Skin of body (tissue), 2 donors: ENCODE data around the gene TMEM200A. TPM values are rescaled to one million over a fixed set of nuclear protein-coding genes. Genes with fewer than 3 reads are reported as not detected.
A peak's percentile ranks its signal among the peaks of the same experiment; 100 is the strongest.

Experiments used
- DNase-seq: peaks from one replicate; lab custom pipeline; 2025; lab: John Stamatoyannopoulos, UW
- total RNA-seq: library from RNA; depleted of rRNA; stranded (reverse); fragments of >200 nt; gene quantifications from one replicate; pipeline ENCODE4 v1.2.3, GENCODE V29; 2014

TMEM200A gene
- total RNA-seq, 1 donor from 2014 or later, result 9.3 TPM

DNA sequence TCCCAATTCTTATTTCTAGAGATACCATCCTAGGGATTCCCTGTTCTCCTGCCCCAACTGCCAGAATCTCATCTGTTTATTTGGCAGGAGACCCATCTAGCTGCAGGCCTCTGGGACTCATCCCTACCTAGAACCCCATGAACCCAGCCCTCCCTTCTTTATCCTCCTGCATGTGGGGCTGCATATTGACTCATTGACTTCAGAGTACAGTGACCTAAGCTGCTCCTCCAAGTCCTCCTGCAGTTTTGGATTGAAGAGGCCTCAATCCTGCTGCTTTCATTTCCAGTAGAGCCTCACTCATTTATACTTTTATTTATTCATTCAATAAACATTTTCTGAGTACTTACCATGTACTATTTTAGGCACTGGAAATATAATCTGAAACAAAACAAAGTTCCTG, 11.6 kb downstream of the TMEM200A start:
- DNase-seq, result no peak

DNA sequence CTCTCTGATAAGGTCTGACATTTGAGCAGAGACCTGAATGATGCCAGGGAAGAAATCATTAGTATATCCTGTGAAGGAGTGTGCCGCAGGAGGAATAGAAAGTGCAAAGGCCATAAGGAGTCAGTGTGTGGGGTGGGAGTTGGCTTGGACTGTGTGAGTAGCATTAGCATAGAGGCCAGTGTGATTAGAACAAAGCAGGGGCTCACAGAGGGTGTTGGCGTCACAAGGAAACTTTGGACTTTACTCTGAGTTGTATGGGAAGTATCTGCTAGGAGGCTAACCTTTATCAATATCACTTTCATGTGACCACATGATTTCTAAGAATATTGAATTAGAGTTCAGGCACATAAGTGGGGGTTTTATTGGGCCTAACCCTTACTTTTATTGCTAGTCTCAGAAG, 12.1 kb downstream of the TMEM200A start:
- DNase-seq, result no peak

DNA sequence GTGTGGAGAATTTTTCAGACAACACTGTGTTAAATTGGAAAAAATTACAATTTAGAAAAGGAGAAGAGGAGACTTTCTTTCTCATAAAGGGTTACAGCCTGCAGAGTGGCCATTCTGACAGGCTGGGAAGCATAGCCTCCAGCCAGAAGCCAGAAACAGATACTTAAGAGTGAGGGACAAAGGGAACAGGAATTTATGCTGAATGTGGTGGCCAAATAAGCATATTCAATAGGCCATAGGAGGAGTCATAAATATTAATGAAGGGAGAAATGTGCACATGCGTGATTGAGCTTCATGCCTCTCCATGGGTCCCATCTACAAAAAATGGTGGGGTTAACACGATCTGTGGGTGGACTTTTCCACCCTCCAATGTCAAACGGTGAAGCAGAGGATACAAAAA, 13.4 kb downstream of the TMEM200A start:
- DNase-seq, result no peak

DNA sequence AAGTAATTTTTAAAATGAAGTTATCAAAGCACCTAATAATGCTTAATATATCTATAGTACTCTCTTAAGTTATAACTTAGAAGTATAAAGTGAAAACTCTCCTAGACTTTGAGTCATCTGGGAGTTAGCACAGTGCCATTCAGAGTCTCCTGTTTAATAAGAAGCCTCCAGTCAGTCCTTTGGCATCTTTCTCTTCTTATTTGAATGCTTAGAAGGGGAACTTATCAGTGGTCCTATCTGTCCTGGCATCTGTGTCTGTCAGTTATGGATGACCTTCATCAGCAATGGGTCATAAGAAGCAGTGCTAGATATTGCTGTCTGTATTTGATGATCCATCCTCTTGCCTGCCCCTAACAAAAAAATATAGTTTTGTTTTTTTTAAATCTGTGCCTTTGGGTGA, 15.2 kb downstream of the TMEM200A start:
- DNase-seq, result no peak

DNA sequence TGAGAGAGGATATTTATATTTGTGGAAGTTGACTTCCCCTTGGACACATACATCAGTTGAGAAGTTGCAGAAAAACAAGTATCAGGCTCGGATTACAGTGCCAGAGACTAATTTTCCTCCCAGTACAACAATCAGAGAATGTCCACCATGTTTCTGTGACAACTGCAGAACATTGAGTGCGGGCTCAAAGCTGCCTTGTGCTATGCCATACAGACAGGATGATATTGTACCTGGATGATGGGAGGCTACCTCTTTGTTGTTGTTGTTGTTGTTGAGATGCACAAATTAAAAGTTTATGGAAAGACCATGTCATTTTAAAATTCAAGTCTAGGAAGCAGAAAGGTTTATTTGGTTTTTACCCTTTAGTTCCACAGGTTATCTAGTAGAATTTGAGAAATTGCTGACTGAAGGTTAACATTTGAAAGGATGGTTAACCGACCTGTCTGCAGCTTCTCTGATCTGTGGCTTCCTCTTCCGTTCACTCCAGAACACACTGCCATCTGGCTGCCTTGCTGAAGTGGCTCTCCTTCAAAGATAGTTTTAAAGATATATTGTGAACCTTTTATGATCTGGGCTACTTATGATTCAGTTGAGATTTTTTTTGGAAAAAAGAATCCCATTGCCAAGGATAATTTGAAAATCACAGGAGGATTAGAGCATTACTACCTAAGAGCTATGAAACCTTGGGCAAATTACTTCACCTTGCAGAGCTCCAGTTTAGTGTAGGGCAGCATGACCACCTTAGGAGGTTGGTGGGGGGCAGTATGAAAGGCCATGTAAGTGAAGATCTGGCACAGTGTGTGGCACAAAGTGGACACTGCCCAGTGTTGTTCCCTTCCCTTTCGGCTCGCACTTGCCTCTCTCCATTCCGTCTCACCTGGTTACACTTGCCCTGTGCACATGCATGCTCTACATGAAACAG, 15.9 kb downstream of the TMEM200A start:
- DNase-seq, result no peak

DNA sequence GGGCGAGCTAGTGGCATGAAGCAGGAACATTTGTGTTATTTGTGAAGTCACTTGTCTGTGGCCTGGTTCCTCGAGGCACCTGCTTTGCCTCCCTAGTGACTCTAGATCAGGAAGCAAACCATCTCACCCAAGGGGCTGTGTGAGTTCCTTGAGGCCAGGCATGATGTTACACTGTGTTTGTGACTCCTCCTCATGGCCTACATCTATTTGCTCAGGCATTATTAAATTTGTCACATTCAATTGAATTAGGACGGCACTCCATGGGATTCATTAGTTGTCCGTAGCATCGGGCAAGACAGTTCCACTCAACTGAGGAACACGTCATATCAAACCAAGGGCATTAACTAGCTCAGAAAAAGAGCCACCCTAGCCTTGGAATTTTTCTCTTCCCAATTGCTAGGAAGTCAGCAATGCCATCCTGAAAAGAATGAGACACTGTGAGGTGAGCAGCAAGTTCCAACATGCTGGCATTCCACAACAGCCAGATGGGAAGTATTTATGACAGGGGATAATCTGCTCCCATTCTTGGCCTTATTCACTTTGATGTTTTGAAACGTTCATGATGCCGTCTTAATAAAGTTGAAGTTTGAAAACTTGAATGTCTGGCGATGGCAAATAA, 17.2 kb downstream of the TMEM200A start:
- DNase-seq, result no peak

DNA sequence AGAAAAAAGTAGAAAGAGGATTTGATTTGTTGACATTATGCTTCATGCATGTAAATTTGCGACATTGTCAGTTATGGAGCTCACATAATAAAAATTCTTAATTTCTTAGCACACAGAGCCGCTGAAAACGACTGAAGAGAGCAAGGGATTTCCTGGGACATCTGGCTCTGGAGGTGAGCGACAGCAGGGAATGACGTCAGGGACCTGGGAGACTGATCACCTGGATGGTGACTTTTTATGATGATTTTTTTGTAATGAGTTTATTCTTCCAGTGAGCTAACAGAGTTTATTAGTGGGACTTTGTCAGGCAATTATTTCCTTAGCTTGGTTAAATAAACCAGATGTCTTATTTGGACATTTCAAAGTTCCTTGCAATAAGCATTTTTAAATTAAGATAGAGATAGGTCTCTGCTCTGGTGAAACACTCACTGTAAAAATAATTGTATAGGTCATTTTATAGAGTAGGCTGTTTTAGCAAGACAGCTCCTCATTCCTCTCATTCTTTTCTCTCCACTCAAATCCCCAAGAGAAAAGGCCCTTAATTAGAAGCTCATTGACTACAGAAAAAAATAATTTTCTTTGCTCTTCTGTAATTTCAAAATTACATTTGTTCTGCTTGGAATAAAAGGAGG, 19.4 kb downstream of the TMEM200A start:
- DNase-seq, result no peak

DNA sequence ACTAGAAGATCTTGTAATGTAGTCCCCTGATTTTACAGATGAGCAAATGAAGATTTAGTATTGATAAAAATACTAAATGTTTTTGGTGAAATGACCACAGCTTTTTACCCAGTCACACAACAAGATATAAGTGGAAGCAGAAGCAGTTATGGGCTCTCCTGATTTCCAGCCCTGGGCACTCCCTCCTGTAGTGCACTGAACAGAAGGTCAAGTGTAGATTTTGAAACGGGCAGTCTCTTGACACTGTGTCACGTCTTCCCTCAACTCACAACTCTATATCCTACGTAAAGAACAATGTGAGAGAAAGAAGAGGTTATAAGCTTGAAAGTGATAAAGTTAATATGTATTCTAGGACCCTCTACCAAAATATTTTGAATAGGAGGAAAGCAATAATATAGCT, 23.3 kb downstream of the TMEM200A start:
- no peak for DNase-seq

DNA sequence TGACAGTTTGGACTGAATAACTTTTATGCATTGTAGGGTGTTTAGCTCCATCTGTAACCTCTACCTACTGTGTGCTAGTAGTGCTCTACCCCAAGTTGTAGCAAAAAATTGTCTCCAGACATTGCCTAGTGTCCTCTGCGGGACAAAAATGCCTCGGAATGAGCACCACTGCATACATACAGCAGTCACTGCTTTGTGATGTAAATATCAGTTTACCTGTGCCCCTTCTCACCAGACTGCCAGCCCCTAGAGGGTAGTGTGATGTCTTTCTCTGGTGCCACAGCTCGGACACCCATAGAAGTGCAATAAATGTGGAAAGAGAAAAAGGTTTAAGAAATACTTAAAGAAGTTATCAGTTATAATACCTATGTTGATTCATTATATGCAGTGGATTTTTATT, 25.1 kb downstream of the TMEM200A start:
- no peak for DNase-seq

DNA sequence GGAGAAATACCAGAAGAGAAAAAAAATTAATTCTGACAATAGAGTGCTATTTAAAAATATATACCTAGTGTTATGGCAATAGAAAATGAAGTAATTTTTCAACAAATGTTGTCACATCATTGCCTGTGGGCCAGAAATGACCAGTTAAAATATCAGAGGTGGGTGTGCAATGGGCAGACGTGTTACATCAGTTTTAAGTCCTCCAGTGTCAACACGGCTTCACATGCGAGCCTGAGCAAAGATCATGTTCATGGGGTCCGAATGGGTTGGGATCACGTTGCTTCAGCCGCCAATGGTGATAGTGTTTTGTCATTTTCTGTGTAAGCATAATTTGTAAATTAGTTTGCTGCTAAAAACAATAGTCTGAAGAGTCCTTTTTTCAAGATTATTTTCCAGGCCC, 27.5 kb downstream of the TMEM200A start:
- no peak for DNase-seq

DNA sequence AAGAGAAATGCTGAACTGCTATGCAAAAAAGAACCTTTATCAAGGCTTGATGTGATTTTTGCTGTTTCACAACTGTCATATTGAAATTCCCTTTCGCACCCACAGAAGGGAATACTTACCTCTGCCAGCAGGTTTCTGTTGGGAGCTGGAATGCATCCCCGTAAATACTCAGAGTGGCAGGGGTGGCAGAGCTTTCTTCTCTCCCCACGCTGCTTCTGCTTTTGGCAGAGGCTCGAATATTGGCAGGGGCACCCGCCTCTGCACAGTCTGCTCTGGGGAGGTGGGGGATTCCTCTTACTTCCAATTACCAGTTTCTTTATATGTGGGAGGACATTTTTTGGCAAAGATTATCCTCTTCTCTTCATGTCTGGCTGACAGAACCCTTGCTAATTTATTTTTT, 28.4 kb downstream of the TMEM200A start:
- DNase-seq, result no peak

DNA sequence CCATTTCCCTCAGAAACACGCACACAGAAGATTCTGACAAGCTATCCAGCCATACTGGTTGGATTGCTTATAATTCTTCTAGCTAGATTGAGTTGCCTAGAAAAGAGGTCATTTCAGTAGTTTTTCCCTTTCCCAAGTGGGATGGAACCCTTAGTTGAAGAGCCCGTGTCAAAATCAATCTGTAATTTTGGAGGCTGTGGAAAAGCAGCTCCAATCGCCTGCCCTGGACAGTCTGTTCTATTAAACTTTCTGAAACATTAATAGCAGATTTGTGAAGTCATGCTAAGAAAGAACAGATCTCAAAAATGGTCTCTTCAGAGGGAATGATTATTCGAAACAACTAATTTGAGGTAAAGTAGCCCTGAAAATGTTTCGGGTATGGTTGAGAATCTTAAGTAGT, 29.3 kb downstream of the TMEM200A start:
- no peak for DNase-seq

DNA sequence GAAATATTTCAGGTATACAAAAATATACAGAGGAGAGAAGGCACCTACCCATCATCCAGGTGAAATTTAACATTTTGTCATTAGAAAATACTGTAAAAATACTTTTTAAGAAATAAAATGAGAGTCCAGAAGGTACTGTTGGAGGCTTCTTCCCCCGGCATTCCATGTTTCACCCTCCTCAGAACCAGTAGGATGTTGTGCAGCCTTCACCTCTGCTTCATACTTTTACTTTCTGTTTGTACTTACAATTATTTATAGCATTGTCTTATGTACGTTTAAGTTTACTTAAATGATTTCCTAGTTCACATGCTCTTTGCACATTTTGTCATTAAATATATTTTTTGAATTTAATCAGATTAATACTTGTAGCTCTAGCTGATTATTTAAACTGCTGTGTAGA, 30.9 kb downstream of the TMEM200A start:
- no peak for DNase-seq

DNA sequence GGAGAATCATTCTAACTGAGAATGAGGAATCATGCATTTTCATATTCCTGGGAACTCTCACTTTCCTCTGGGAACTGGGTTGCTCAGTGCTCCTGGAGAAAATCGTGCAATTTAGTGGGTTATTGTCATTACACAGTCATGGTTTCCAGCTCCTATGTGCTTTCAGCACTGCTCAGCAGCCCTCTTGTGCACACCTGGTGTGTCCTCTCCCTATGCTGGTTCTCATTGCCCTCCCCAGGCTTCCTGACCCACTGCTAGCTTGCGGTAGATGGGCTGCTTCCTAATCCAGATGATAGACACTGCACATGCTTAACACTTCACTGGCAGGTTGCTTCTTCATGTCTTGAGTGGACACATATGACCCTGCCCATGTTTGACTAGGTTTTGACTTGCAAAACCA, 39.7 kb downstream of the TMEM200A start:
- DNase-seq, result no peak

DNA sequence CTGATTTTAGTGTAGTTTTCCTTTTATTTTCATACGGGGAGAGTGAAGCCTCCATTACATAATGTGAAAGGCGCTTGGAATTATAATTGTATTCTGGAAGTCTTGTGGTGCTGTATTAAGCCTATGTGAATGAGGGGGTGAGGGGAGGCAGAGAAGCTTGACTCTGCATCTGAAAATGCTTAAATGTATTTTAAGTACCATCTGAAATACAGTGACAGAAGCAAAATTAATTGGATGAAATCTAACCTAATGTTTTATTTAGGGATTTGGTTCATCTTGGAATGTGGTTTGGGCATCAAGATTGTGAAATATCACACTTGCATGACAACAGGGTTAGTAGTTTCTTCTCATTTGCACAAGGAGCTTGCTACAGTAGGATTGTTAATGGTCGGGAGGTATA, 41.2 kb downstream of the TMEM200A start:
- peak; percentile 73 for DNase-seq

DNA sequence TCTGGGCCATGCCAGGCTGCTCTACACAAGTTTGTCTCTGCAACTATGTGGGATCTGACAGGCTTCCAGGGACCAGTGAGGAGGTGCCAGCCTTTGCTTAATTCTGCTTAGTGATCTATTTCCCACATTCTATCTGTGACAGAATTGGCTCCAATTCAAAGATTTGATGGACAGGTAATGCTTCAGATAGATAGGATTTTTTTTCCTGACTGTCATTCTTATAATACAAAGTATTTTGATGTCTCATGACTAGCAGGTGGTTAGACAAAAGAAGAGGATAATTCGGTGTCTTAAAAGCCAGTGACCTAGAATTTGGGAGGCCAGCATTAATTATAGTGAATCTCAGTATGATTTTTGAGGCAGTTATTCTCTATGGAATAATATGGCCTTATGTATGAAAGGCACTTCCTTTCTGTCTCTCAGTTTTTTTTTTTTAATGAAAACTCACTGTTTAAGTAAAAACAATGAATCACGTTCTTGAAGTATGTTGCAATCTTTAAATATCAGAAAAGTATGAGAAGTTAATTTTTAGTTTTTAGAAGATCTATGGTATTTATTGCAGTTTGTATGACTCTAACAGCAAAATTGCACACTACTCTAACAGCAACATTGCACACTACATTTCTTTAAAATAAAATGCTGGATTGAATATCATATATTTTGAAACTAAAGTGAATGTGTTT, 43.7 kb downstream of the TMEM200A start:
- no peak for DNase-seq

DNA sequence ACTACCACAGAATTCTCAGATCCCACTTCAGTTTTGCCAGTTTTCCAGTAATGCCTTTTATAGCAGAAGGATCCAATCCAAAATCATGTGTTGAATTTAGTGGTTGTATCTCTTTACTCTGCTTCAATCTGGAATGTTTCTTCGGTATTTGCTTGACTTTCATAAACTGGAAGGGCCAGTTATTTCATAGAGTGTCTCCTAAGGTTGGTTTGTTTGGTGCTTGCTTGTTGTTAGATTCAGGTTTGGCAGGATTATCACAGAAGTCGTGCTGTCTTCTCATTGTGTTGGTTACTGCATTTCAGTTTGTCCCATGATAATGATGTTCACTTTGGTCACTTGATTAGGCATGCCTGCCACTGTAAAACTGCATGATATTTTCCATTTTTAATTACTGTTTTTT, 45.7 kb downstream of the TMEM200A start:
- DNase-seq, result no peak

DNA sequence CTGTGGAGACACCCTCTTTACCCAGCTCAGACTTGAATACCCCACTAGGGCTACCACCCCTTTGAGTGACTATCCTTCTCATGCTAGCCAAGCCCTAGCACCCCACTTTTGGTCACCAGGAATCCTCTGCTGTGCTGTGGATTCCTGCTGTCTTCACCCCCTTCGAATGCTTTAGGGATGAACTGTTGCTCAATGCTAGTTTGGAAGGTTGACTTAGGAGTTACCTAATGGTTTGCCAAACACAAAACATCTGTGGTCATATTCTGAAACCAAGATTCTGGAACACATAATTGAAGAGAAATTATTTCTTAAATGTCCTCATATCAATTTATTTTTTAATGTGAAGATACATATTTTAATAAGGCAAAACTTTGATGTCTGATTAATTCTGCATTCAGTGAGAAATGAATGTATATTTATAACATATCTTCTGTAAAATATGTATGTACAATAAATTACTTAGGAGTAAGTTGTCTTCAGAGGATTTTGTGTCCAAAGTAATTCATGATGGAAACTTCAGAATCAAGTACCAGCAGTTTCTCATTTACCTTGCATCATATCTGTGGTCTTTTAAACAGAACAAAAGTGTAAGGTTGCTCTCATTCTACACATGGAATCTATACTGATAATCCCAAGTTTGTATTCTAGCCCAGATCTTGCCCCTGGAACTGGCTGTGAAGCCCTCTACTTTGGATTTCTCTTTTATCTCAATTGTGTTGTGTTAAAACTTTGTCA, 46.9 kb downstream of the TMEM200A start:
- DNase-seq, result no peak

DNA sequence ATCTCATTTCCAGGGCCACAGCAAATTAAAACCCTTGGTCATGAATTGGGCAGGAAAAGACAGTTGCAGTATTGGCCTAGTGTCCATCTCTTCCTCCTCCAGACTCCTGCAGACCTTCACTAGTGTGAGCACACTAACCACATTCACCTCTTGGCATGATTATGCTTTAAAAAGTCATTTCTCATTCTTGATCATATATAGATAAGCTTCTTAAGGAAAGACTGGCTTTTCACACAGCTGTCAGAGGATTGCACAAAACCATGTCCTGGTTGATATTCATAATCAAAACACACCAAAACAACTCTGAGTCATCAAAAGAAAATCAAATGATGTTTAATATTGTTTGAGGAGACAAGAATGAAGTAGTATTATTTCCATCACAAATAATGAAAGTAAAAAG, 52.1 kb downstream of the TMEM200A start:
- DNase-seq, result no peak

DNA sequence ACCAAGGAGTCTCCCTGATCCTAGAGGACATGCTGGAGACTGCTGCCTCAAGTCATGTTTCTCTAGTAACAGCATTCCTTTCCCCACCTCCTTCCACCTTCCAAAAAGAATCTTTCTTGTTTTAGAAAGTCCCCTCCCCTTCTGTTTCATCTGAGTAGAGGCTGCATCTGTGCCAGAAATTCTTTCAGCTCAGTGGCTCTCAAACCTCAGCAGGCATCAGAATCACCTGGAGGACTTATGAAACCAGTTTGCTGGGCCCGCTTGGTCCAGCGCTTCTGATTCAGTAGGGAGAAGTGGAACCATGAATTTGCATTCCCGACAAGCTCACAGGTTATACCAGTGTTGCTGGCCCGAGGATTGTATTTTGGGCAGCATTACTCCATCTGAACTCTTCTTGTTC, 55.1 kb downstream of the TMEM200A start:
- DNase-seq, result no peak

DNA sequence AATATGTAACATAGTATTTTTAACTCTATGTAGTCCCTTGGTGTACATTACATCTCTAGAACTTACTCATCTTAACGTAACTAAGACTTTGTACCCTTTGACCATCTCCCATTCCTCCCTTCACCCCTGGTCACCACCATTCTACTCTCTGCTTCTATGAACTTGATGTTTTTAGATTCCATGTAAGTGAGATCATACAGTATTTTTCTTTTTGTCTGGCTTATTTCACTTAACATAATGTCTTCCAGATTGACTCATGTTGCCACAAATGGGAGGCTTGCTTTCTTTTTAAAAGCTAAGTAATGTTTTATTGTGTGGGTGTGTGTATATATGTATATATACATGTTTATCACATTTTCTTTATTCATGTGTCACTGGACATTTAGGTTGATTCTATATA, 55.8 kb downstream of the TMEM200A start:
- DNase-seq, result peak; percentile 59
